ENCODE measurements around the gene GAL3ST3. TPM values are rescaled to one million over a fixed set of nuclear protein-coding genes. Genes with fewer than 3 reads are reported as not detected.

The GAL3ST3 gene
- total RNA-seq, 4 donors from 2014 or later, result 0.26 to 2.1 (median 1.9) TPM; not detected in 1

DNA sequence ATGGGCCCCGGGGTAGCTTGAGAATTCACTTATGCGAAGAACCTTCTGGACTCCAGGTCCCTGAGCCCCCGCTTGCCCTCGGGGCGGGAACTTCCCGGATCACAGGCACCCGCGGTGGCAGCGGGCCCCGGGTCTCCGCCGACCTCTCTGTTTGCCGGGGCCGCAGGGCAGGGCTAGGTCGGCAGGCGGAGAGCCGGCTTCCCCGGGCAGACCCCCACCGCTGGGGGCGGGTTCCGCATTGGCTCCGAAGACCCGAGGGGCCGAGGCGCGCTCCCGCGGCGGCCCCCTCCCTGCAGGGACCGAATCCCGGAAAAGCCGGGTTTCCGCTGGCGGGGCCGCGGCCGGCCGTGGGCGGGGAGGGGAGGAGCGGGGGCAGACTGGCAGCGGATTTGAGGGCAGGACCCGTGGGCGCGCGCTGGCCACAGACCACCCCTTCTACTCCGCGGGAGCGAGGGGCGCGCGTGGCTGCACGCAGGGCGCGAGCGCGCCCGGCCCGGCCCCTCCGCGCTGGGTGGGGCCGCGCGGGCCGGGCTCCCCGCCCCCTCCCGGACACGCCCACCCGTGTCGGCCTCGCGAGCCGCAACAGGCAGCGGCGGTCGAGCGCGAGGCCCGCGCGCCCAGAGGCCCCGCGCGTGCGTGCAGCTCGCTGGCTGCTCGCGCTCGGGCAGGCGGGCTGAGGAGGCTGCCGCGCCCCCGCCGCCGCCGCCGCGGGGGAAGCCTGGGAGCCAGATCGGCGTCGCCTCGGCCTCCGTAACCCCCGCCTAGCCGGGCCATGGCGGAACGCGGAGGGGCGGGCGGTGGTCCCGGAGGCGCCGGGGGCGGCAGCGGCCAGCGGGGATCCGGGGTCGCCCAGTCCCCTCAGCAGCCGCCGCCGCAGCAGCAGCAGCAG, 21.0 kb upstream of the GAL3ST3 start, which contains the start of gene PACS1:
Gene PACS1, plus strand, starts transcription at position 558 of the 889 bp plus-strand sequence. Its CDS starts 215 bp downstream, at position 773.
- Histone ChIP-seq H3K27ac (peak within 1 kb of the TSS; percentile 86 to 89), H3K9me3 (no peaks in the 10 kb centered on the region), H3K4me1 (no peaks in the 10 kb centered on the region), H3K4me3 (peak within 1 kb of the TSS; percentile 38 to 97), H3K36me3 (no peaks in the 10 kb centered on the region), H3K27me3 (no peaks in the 10 kb centered on the region)
- peak; percentile 49 to 65 for TF ChIP-seq POLR2A (IDR thresholded peaks at IDR 0.05)
- TF ChIP-seq, protein P1, sequence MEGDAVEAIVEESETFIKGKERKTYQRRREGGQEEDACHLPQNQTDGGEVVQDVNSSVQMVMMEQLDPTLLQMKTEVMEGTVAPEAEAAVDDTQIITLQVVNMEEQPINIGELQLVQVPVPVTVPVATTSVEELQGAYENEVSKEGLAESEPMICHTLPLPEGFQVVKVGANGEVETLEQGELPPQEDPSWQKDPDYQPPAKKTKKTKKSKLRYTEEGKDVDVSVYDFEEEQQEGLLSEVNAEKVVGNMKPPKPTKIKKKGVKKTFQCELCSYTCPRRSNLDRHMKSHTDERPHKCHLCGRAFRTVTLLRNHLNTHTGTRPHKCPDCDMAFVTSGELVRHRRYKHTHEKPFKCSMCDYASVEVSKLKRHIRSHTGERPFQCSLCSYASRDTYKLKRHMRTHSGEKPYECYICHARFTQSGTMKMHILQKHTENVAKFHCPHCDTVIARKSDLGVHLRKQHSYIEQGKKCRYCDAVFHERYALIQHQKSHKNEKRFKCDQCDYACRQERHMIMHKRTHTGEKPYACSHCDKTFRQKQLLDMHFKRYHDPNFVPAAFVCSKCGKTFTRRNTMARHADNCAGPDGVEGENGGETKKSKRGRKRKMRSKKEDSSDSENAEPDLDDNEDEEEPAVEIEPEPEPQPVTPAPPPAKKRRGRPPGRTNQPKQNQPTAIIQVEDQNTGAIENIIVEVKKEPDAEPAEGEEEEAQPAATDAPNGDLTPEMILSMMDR (IDR thresholded peaks at IDR 0.05), result peak in 3 of 4 experiments; percentile 12 to 65 (median 40)
- intact Hi-C loops (cut with DNase I; ENCODE audit: low total_unique reads), result no loop called here
- peak; percentile 57 to 79 for DNase-seq

DNA sequence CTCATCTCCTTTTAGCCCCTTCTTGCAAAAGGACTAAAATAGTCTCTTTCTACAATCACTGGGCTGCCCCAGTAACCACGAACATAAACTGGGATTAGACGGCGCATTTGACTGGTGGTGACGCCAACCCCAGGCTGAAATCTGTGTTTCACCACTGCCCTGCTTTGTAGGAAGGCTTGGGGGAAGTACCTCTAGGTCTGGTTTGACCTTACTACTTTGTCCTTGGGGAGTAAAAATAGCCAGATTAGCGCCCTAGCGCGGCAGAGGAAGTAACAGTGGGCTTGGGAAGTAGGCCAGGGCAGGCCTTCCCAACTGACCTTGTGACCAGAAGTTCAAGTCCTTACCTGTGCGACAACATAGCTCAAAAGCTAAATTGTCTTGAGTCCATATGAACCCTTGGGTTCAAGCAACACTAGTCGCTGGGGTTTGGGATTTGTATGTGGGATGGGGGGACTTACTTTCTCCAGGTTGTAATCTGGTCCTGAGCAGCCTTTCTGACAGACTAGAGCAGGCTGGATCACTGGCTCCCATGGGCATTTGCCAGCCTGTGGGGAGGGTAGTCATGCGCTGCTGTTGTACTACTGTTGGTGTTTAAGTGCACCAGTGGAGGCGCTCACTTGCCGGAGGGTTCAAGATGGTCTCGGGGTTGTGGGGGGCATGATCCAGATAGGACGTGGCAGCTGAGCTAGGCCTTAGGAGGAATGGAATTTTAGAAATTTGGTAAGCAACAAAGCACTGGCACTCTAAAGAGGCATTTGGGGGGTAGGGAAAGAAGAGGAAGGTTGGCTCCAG, 20.2 kb upstream of the GAL3ST3 start:
- Histone ChIP-seq H3K9me3 (no peaks in the 10 kb centered on the region), H3K27ac (peak overlapping the region; percentile 86 to 89), H3K4me3 (peak overlapping the region; percentile 38 to 97), H3K4me1 (no peaks in the 10 kb centered on the region), H3K27me3 (no peaks in the 10 kb centered on the region), H3K36me3 (no peaks in the 10 kb centered on the region)
- TF ChIP-seq POLR2A (IDR thresholded peaks at IDR 0.05), result no peak
- DNase-seq, result no peak
- intact Hi-C loops (cut with DNase I; ENCODE audit: low total_unique reads), result no loop called here

DNA sequence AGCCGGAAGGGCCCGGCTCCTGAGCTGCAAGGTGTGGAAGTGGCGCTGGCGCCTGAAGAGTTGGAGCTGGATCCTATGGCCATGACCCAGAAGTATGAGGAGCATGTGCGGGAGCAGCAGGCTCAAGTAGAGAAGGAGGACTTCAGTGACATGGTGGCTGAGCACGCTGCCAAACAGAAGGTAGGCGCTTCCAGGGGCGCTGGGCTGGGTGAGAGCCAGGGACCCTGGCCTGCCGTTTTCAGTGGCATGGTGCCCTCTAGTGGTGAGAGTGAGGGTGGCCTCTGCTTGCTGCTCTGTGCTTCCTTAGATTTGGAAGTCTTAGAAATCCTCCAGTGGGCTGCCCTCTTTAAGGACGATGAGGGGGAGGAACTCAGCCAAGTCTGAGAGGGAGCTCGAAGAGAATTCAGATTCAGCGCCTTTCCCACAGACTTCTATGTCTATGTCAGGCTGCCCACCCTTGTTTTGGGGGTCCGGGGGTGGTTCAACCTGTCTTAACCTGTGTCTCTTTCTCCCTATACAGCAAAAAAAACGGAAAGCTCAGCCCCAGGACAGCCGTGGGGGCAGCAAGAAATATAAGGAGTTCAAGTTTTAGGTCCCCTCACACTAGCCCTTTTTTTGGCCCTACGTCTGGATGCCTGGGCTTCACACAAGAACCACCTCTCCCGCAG, 19.3 kb upstream of the GAL3ST3 start:
- intact Hi-C loops (cut with DNase I; ENCODE audit: low total_unique reads), result no loop called here
- no peaks in the 10 kb centered on the region for H3K36me3 ChIP-seq
- no peak for TF ChIP-seq POLR2A (IDR thresholded peaks at IDR 0.05)
- TF ChIP-seq, protein P1 (IDR thresholded peaks at IDR 0.05), result peak; percentile 70 to 87 (median 78)
- no peaks in the 10 kb centered on the region for H3K27me3 ChIP-seq
- H3K4me3 ChIP-seq, result no peak overlapping the region
- H3K4me1 ChIP-seq, result no peaks in the 10 kb centered on the region
- H3K9me3 ChIP-seq, result no peaks in the 10 kb centered on the region
- peak; percentile 61 to 71 for DNase-seq
- H3K27ac ChIP-seq, result peak overlapping the region; percentile 86 to 89

DNA sequence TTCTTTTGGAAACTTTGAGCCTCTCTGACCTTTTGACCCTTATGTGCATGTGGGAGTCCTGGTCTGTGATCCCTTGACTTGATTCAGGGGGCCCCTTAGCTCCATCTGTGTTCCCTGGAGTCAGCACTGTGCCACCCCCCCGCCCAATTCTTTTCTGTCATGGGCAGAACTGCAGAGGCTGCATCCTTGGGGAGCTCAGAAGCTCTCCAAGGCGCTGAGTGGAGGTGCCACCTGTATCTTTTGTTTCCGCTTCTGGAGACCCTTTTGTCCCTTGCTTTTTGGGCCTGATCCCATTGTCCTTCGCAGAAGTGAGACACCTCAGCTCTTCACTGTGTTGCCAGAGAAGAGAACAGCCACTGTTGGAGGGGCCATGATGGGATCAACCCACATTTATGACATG, 18.7 kb upstream of the GAL3ST3 start:
- Histone ChIP-seq H3K27me3 (no peaks in the 10 kb centered on the region), H3K4me3 (no peak overlapping the region), H3K27ac (peak overlapping the region; percentile 86 to 89), H3K9me3 (no peaks in the 10 kb centered on the region), H3K4me1 (no peaks in the 10 kb centered on the region), H3K36me3 (no peaks in the 10 kb centered on the region)
- intact Hi-C loops (cut with DNase I; ENCODE audit: low total_unique reads), result no loop called here
- DNase-seq, result no peak
- TF ChIP-seq, protein P1 (IDR thresholded peaks at IDR 0.05), result no peak
- TF ChIP-seq POLR2A (IDR thresholded peaks at IDR 0.05), result no peak

DNA sequence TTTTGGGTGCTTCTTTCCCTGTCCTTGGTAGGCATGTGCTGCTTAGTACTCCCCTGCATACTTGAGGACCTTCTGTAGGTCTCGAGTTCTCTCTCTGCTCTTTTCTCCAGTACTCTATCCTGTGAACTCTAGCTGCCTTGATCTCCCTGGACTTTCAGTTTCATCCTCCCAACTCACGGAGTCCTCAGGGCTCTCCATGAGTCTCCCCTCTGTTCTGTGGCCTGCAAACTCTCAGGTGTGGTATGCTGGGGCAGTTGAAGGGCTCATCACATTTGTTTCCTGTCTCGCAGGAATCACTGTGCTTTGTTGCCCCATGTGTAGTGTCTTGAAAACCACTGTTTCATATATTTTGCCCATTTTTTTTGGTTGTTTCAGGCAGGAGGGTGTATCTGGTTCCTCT, 17.8 kb upstream of the GAL3ST3 start:
- H3K27me3 ChIP-seq, result no peaks in the 10 kb centered on the region
- H3K4me1 ChIP-seq, result no peaks in the 10 kb centered on the region
- no peak for TF ChIP-seq POLR2A (IDR thresholded peaks at IDR 0.05)
- TF ChIP-seq, protein P1 (IDR thresholded peaks at IDR 0.05), result no peak
- intact Hi-C loops (cut with DNase I; ENCODE audit: low total_unique reads), result no loop called here
- no peaks in the 10 kb centered on the region for H3K36me3 ChIP-seq
- H3K27ac ChIP-seq, result no peak overlapping the region
- no peaks in the 10 kb centered on the region for H3K9me3 ChIP-seq
- H3K4me3 ChIP-seq, result no peak overlapping the region
- no peak for DNase-seq

Data from uterus (tissue), 4 donors.